Peyer's patch (tissue), 4 donors: Measurements from ENCODE around the gene SLC41A3.

ENCODE experiments used
- POLR2A ChIP-seq, 2 donors: fragments of 450-650 bp; IDR thresholded peaks; one replicate each; pipeline ENCODE4 v1.5.1; 2017; ENCODE audit warnings: antibody characterized with exemption in 2 of 2, mild to moderate bottlenecking in 2 of 2, moderate library complexity in 2 of 2
- TF ChIP-seq, protein P1 (sequence below), 6 experiments: fragments of 450-650 bp in 4 of 6; fragments of 200-600 bp in 2 of 6; sonication (generic) in 1 of 6; IDR thresholded peaks; one replicate each; pipeline ENCODE4 v1.5.1; 2017 to 2019; ENCODE audit warnings: antibody characterized with exemption in 6 of 6, mild to moderate bottlenecking in 3 of 6, moderate library complexity in 1 of 6

DNA sequence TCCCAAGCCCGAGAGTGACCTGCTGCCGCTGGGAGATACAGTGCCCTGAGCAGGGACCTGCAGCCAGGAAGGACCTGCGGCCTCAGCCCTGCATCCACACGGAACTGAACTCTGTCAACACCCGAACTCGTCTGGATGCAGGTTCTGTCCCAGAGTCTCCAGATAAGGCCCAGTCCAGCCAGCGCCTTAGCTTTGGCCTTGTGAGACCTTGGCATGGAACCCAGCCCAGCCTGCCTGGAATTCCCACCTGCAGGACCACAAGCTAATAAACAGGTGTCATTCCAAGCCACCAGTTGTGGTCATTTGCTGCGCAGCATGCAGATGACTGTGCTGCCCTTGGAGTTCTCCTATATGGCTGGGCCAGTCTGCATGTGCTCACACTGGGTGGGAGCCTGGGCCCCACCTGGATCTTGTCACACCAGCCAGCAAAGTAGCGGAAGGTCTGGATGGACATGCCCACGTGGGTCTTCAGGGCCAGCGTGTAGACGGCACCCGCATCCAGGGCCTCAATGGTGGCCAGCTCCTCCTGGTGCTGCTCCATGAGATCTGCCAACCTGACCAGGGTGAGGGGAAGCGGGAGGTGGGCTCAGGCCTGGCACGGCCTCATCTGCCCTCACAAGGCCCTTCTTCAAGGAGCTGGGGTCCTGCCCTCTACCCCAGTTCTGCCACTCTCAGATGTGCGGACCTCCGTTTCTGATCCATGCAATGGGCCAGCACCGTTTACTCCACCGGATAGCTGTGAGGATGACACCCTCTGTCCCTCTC lies 47.2 kb upstream of the SLC41A3 start:
- TF ChIP-seq POLR2A (IDR thresholded peaks at IDR 0.05) = no peak
- TF ChIP-seq, protein P1, sequence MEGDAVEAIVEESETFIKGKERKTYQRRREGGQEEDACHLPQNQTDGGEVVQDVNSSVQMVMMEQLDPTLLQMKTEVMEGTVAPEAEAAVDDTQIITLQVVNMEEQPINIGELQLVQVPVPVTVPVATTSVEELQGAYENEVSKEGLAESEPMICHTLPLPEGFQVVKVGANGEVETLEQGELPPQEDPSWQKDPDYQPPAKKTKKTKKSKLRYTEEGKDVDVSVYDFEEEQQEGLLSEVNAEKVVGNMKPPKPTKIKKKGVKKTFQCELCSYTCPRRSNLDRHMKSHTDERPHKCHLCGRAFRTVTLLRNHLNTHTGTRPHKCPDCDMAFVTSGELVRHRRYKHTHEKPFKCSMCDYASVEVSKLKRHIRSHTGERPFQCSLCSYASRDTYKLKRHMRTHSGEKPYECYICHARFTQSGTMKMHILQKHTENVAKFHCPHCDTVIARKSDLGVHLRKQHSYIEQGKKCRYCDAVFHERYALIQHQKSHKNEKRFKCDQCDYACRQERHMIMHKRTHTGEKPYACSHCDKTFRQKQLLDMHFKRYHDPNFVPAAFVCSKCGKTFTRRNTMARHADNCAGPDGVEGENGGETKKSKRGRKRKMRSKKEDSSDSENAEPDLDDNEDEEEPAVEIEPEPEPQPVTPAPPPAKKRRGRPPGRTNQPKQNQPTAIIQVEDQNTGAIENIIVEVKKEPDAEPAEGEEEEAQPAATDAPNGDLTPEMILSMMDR (IDR thresholded peaks at IDR 0.05) = no peak
